ENCODE measurements around the gene ZNF548. TPM values are rescaled to one million over a fixed set of nuclear protein-coding genes. Genes with fewer than 3 reads are reported as not detected.
A peak's percentile ranks its signal among the peaks of the same experiment; 100 is the strongest.
"Not testable (repeated sequence)": the region's sequence is repeated elsewhere in the genome, so short reads cannot be mapped to it uniquely, and the experiment has no call there.

Gene ZNF548
- total RNA-seq, 2 donors from 2014 or later = 40.4 to 62.8 TPM

DNA sequence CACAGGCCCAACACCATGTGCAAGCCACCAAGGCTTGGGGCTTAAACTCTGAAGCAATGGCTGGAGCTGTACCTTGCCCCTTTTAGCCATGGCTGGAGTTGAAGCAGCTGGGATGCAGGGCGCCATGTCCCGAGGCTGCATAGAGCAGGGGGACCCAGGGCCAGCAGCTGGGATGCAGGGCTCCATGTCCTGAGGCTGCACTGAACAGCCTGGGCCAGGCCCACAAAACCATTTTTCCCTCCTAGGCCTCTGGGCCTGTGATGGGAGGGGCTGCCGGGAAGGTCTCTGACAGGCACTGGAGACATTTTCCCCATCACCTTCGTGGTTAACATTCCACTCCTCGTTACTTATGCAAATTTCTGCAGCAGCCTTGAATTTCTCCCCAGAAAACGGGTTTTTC lies 15.5 kb upstream of the ZNF548 start:
- Mint-ChIP-seq H3K36me3 (ENCODE audit: insufficient read depth in 2 of 2) (peaks cover 51 to 76% of the 10 kb centered on the region in 2 donors), H3K4me3 (no peak overlapping the region), H3K27ac (no peak overlapping the region), H3K9me3 (peaks cover 37 to 41% of the 10 kb centered on the region in 2 donors), H3K27me3 (ENCODE audit: low read depth) (no peaks in the 10 kb centered on the region), H3K4me1 (ENCODE audit: low read depth) (no peaks in the 10 kb centered on the region)
- DNase-seq (no peak), ATAC-seq (replicated peaks in 1 of 2) (no peak)

DNA sequence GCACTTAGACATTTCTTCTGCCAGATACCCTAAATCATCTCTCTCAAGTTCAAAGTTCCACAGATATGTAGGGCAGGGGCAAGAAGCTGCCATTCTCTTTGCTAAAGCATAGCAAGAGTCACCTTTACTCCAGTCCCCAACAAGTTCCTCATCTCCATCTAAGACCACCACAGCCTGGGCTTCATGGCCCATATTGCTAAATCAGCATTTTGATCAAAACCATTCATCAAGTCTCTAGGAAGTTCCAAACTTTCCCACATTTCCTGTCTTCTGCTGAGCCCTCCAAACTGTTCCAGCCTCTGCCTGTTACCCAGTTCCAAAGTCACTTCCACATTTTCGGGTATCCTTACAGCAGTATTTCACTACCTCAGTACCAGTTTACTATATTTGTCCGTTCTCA lies 15.0 kb upstream of the ZNF548 start:
- not testable (repeated sequence) for H3K4me1 Mint-ChIP-seq (ENCODE audit: low read depth); DNase-seq; H3K4me3 Mint-ChIP-seq; H3K27ac Mint-ChIP-seq; ATAC-seq (replicated peaks in 1 of 2); H3K27me3 Mint-ChIP-seq (ENCODE audit: low read depth)
- peaks cover 54 to 76% of the 10 kb centered on the region in 2 donors for H3K36me3 Mint-ChIP-seq (ENCODE audit: insufficient read depth in 2 of 2)
- peaks cover 36 to 43% of the 10 kb centered on the region in 2 donors for H3K9me3 Mint-ChIP-seq

- Mint-ChIP-seq H3K36me3 (ENCODE audit: insufficient read depth in 2 of 2) (peaks cover 57 to 77% of the 10 kb centered on the region in 2 donors), H3K27ac (no peak overlapping the region), H3K4me3 (no peak overlapping the region), H3K4me1 (ENCODE audit: low read depth) (no peaks in the 10 kb centered on the region), H3K27me3 (ENCODE audit: low read depth) (no peaks in the 10 kb centered on the region), H3K9me3 (peaks cover 34 to 47% of the 10 kb centered on the region in 2 donors)
- ATAC-seq (replicated peaks in 1 of 2) (no peak), DNase-seq (no peak)
These were observed 13.5 kb upstream of the ZNF548 start for GRCh38 chr19:57376151-57376550.

GRCh38 chr19:57377498-57378146 lies 12.0 kb upstream of the ZNF548 start:
- no peak overlapping the region for H3K4me3 Mint-ChIP-seq
- no peak for ATAC-seq (replicated peaks in 1 of 2)
- no peak overlapping the region for H3K27ac Mint-ChIP-seq
- H3K36me3 Mint-ChIP-seq (ENCODE audit: insufficient read depth in 2 of 2) = peaks cover 47 to 69% of the 10 kb centered on the region in 2 donors
- DNase-seq = no peak
- no peaks in the 10 kb centered on the region for H3K27me3 Mint-ChIP-seq (ENCODE audit: low read depth)
- no peaks in the 10 kb centered on the region for H3K4me1 Mint-ChIP-seq (ENCODE audit: low read depth)
- H3K9me3 Mint-ChIP-seq = peaks cover 31 to 41% of the 10 kb centered on the region in 2 donors

DNA sequence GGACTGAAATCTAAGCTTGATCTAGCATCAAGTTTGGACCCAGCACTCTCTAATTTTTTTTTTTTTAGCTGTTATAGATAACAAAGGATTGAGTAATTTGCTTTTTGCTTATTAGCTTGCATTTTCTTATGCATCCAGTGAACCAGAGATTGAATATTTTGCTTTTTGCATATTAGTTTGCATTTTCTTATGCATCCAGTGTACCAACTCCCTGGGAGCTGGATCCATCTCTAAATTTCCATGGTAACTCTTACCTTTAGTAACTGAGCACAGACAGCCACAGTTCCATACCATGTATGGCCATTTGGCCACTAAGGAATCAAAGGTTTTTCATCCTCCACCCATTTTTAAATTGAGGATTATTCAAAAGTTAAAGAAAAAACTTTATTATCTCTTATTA lies 8.7 kb upstream of the ZNF548 start:
- Mint-ChIP-seq H3K27me3 (ENCODE audit: low read depth) (no peaks in the 10 kb centered on the region), H3K4me1 (ENCODE audit: low read depth) (no peaks in the 10 kb centered on the region), H3K4me3 (no peak overlapping the region), H3K27ac (no peak overlapping the region), H3K36me3 (ENCODE audit: insufficient read depth in 2 of 2) (peaks cover 30 to 45% of the 10 kb centered on the region in 2 donors), H3K9me3 (peaks cover 26 to 32% of the 10 kb centered on the region in 2 donors)
- DNase-seq (no peak), ATAC-seq (replicated peaks in 1 of 2) (no peak)

- no peak for DNase-seq
- H3K27me3 Mint-ChIP-seq (ENCODE audit: low read depth) = no peaks in the 10 kb centered on the region
- no peak overlapping the region for H3K27ac Mint-ChIP-seq
- H3K9me3 Mint-ChIP-seq = peaks cover 18 to 25% of the 10 kb centered on the region in 2 donors
- no peak overlapping the region for H3K4me3 Mint-ChIP-seq
- peaks cover 18 to 30% of the 10 kb centered on the region in 2 donors for H3K36me3 Mint-ChIP-seq (ENCODE audit: insufficient read depth in 2 of 2)
- H3K4me1 Mint-ChIP-seq (ENCODE audit: low read depth) = no peaks in the 10 kb centered on the region
- ATAC-seq (replicated peaks in 1 of 2) = no peak
These were observed 6.7 kb upstream of the ZNF548 start for GRCh38 chr19:57382806-57383488.

DNA sequence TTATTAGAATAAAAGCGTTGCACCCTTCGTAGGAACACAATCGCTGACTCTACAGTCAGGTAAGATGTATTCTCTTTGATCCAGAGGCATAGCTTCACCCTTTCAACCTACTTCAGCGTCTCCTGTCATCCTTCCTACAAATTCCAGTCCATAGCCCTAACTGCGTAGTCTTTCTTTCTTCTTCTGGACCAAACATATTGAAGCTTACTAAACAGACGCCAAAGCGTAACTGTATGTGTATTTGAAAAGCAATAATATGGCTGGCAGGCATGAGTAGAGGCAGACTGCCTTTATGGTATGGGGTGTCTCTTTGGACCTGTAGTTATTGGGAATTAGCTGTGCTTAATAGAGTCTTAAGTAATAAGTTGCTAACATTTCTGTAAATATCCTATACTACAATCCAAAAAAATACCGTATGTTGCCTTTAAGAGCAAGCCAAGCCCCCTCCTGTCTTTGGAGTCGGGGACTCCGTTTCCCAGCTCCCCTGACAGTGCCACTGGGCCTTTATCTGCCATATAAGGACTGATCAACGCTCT lies 392 bp upstream of the ZNF548 start:
- Mint-ChIP-seq H3K4me3 (peak overlapping the region; percentile 96), H3K9me3 (peaks cover 5 to 7% of the 10 kb centered on the region in 2 donors), H3K4me1 (ENCODE audit: low read depth) (peaks cover 24% of the 10 kb centered on the region), H3K27me3 (ENCODE audit: low read depth) (no peaks in the 10 kb centered on the region), H3K27ac (peak overlapping the region; percentile 86), H3K36me3 (ENCODE audit: insufficient read depth in 2 of 2) (peaks cover 17 to 50% of the 10 kb centered on the region in 2 donors)
- no peak for ATAC-seq (replicated peaks in 1 of 2)
- no peak for DNase-seq

DNA sequence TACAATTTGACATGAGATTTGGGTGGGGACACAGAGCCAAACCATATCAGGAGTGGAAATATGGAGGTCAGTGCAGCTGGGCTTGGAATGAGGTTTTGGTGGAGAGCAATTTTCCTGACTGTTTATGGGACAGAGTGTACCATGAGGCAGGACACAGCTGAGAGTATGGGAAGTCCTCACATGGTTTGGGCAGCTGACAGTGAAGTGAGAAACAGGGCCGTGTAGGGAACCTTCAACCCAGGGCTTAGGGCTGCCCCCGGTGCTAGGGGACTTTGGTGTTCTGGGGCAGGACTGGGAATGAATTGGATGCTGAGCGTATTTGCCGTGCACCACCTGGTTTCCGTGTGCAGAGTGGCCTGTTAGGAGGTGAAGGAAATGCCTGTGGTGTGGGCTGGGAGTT lies 6.1 kb downstream of the ZNF548 start:
- H3K27me3 Mint-ChIP-seq (ENCODE audit: low read depth) = no peaks in the 10 kb centered on the region
- DNase-seq (no peak), ATAC-seq (replicated peaks in 1 of 2) (no peak)
- H3K36me3 Mint-ChIP-seq (ENCODE audit: insufficient read depth in 2 of 2) = peaks cover 59 to 83% of the 10 kb centered on the region in 2 donors
- H3K4me3 Mint-ChIP-seq = no peak overlapping the region
- peaks cover 30 to 32% of the 10 kb centered on the region in 2 donors for H3K9me3 Mint-ChIP-seq
- peaks cover 17% of the 10 kb centered on the region for H3K4me1 Mint-ChIP-seq (ENCODE audit: low read depth)
- no peak overlapping the region for H3K27ac Mint-ChIP-seq

DNA sequence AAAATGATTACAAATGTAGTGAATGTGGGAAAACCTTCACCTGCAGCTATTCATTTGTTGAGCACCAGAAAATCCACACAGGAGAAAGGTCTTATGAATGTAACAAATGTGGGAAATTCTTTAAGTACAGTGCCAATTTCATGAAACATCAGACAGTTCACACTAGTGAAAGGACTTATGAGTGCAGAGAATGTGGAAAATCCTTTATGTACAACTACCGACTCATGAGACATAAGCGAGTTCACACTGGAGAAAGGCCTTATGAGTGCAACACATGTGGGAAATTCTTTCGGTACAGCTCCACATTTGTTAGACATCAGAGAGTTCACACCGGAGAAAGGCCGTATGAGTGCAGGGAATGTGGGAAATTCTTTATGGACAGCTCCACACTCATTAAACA lies 9.2 kb downstream of the ZNF548 start:
- H3K27me3 Mint-ChIP-seq (ENCODE audit: low read depth) = no peaks in the 10 kb centered on the region
- peaks cover 54 to 71% of the 10 kb centered on the region in 2 donors for H3K36me3 Mint-ChIP-seq (ENCODE audit: insufficient read depth in 2 of 2)
- H3K27ac Mint-ChIP-seq = no peak overlapping the region
- no peak for ATAC-seq (replicated peaks in 1 of 2)
- no peak for DNase-seq
- H3K9me3 Mint-ChIP-seq = peaks cover 31 to 35% of the 10 kb centered on the region in 2 donors
- H3K4me3 Mint-ChIP-seq = no peak overlapping the region
- H3K4me1 Mint-ChIP-seq (ENCODE audit: low read depth) = peaks cover 9% of the 10 kb centered on the region

- ATAC-seq (replicated peaks in 1 of 2) = no peak
- H3K4me3 Mint-ChIP-seq = no peak overlapping the region
- no peak overlapping the region for H3K27ac Mint-ChIP-seq
- H3K4me1 Mint-ChIP-seq (ENCODE audit: low read depth) = no peaks in the 10 kb centered on the region
- H3K9me3 Mint-ChIP-seq = peaks cover 0 to 9% of the 10 kb centered on the region in 2 donors
- H3K36me3 Mint-ChIP-seq (ENCODE audit: insufficient read depth in 2 of 2) = peaks cover 9 to 22% of the 10 kb centered on the region in 2 donors
- no peak for DNase-seq
- H3K27me3 Mint-ChIP-seq (ENCODE audit: low read depth) = no peaks in the 10 kb centered on the region
These were observed 14.3 kb downstream of the ZNF548 start for GRCh38 chr19:57403737-57404563.

DNA sequence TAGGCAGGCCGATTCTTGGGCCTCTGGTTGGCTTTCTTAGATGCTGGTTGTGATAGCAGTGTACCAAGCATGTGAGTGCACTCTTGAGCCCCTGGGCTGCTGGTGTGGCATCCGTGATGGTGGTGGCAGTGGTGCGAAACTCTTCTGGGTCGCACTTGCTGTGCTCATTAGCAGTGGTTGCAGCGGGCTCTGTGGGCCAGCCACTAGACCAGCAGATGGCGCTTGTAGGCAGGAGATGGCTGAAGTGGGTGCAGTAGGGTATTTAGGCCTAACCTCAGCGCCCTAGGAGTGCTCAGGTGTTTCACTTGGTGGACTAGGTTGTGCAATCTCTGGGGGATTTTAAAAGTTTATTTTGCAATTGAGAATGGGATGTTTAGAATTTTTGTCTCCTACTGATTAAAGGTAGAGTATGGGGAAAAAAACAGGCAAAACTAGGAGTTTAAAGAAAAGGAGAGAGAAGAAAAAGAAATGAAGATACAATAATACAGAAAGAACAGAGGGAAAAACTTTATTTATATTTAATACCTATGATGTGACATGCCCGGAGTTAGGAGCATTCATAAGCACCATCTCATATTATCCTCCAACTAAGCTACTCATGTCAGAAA lies 17.0 kb downstream of the ZNF548 start:
- ATAC-seq (replicated peaks in 1 of 2) (peak; percentile 53 to 54), DNase-seq (peak; percentile 76 to 81)
- H3K4me3 Mint-ChIP-seq = no peak overlapping the region
- H3K27me3 Mint-ChIP-seq (ENCODE audit: low read depth) = no peaks in the 10 kb centered on the region
- H3K36me3 Mint-ChIP-seq (ENCODE audit: insufficient read depth in 2 of 2) = peaks cover 2 to 6% of the 10 kb centered on the region in 2 donors
- peaks cover 11% of the 10 kb centered on the region for H3K4me1 Mint-ChIP-seq (ENCODE audit: low read depth)
- peaks cover 0 to 8% of the 10 kb centered on the region in 2 donors for H3K9me3 Mint-ChIP-seq
- peak overlapping the region; percentile 76 for H3K27ac Mint-ChIP-seq

- DNase-seq (peak; percentile 89 to 96), ATAC-seq (replicated peaks in 1 of 2) (peak; percentile 100)
- Mint-ChIP-seq H3K4me3 (peak within 1 kb of the TSS; percentile 91 to 98), H3K9me3 (peaks cover 9 to 12% of the 10 kb centered on the region in 2 donors), H3K36me3 (ENCODE audit: insufficient read depth in 2 of 2) (peaks cover 17 to 20% of the 10 kb centered on the region in 2 donors), H3K27ac (peak within 1 kb of the TSS; percentile 49), H3K4me1 (ENCODE audit: low read depth) (peaks cover 25% of the 10 kb centered on the region), H3K27me3 (ENCODE audit: low read depth) (no peaks in the 10 kb centered on the region)
These were observed 21.4 kb downstream of the ZNF548 start, which contains the start of gene ZNF17 for GRCh38 chr19:57410877-57411671. Gene ZNF17, plus strand, starts transcription at chr19:57411161. Its CDS starts 2,455 bp downstream, at chr19:57413616.
